ENCODE results near the gene TENM3.

DNA sequence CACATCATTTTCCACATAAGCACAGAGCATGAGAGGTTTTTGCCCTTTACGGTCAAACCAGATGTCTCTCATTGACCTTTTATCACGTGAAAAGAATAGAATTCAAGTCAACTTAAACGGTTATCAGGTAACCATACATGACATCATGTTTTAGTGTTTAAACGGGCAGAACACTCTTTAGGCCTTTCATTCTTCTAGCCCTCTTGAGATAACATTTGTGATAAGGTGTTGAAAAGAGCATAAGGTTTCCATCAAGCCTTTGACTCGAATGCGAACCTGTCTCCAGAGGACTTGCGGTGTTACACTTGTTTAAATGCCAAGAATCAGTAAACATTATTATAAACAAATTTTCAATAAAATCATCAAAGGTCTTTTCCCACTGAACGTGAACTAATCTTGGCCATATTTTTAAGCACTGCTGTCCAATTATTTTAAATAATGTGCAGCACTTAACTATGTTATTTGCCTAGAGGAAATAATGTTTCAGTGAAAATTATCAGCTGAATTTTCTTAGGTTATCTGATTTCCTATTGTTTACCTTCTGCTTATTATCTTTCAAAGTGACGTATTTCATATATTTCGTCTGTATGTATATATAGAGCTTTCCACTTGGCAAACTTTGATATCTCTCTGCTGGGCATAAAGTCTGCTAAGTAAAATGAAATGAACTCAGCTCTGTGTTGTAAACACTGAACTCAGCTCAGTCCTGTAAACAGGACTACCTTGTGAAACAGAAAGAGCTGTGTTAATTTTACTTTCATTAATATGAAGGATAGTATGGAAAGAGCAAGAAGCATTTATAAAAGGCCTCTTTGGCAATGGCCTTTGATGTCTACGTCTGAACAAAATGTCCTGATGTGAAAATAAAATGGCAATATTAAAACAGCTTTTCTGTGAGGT lies 33.3 kb downstream of the TENM3 start:
- TF ChIP-seq, protein P1, sequence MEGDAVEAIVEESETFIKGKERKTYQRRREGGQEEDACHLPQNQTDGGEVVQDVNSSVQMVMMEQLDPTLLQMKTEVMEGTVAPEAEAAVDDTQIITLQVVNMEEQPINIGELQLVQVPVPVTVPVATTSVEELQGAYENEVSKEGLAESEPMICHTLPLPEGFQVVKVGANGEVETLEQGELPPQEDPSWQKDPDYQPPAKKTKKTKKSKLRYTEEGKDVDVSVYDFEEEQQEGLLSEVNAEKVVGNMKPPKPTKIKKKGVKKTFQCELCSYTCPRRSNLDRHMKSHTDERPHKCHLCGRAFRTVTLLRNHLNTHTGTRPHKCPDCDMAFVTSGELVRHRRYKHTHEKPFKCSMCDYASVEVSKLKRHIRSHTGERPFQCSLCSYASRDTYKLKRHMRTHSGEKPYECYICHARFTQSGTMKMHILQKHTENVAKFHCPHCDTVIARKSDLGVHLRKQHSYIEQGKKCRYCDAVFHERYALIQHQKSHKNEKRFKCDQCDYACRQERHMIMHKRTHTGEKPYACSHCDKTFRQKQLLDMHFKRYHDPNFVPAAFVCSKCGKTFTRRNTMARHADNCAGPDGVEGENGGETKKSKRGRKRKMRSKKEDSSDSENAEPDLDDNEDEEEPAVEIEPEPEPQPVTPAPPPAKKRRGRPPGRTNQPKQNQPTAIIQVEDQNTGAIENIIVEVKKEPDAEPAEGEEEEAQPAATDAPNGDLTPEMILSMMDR (conservative IDR thresholded peaks at IDR 0.05) = no peak
- no peak for TF ChIP-seq EZH2 (IDR thresholded peaks at IDR 0.05; ENCODE audit: low read depth)
